NT2/D1 (cell line): Measurements from ENCODE around the gene AGPAT3.

Source experiments
- SUZ12 ChIP-seq: IDR thresholded peaks from 2 replicates; pipeline ENCODE4 v1.6.1; 2011; ENCODE audit not compliant: insufficient read length, insufficient read depth; ENCODE audit errors: extremely low read depth
- YY1 ChIP-seq: IDR thresholded peaks from 2 replicates; pipeline ENCODE4 v1.6.1; 2011; ENCODE audit not compliant: insufficient read length, insufficient read depth
- ZNF274 ChIP-seq: IDR thresholded peaks from 2 replicates; pipeline ENCODE4 v1.6.1; 2011; ENCODE audit warnings: mild to moderate bottlenecking, low read depth, low read length

GRCh38 chr21:43861706-43862105, 3.3 kb upstream of the AGPAT3 start:
- TF ChIP-seq ZNF274 (no peak), YY1 (no peak), SUZ12 (no peak)
